GM12875 (cell line): Measurements from ENCODE around the gene KIF6.

Source experiments
- H3K4me3 ChIP-seq: one replicate; pipeline ENCODE4 v1.5.1; 2011; ENCODE audit warnings: low read depth, low read length, control low read depth
- TF ChIP-seq, protein P1 (sequence below): IDR thresholded peaks from 2 replicates; pipeline ENCODE4 v1.5.1; 2011; ENCODE audit warnings: low read depth, mild to moderate bottlenecking, control low read depth, inconsistent platforms, low read length, moderate library complexity, borderline replicate concordance; ENCODE audit not compliant: insufficient read depth

The KIF6 gene

DNA sequence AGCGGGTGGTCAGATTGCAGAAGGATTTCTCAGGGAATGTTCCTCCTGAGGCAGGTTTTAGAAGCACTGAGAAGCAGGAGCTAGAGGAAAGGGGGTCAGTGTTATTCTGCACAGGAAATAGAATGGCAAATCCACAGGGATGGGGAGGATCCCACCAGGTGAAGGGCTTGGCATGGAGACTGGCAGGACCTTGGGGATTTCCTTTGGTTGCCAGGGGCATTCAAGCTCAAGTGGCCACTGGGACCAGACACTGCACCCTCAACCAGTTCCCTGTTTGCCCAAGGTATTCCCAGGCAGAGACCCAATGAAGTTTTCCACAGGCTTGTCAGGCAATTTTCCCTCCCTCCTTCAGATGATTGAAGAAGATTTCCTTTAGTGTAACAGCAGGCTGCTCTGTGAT lies 279.5 kb downstream of the KIF6 start:
- H3K4me3 ChIP-seq, result no peak overlapping the region
- TF ChIP-seq, protein P1, sequence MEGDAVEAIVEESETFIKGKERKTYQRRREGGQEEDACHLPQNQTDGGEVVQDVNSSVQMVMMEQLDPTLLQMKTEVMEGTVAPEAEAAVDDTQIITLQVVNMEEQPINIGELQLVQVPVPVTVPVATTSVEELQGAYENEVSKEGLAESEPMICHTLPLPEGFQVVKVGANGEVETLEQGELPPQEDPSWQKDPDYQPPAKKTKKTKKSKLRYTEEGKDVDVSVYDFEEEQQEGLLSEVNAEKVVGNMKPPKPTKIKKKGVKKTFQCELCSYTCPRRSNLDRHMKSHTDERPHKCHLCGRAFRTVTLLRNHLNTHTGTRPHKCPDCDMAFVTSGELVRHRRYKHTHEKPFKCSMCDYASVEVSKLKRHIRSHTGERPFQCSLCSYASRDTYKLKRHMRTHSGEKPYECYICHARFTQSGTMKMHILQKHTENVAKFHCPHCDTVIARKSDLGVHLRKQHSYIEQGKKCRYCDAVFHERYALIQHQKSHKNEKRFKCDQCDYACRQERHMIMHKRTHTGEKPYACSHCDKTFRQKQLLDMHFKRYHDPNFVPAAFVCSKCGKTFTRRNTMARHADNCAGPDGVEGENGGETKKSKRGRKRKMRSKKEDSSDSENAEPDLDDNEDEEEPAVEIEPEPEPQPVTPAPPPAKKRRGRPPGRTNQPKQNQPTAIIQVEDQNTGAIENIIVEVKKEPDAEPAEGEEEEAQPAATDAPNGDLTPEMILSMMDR, result no peak

DNA sequence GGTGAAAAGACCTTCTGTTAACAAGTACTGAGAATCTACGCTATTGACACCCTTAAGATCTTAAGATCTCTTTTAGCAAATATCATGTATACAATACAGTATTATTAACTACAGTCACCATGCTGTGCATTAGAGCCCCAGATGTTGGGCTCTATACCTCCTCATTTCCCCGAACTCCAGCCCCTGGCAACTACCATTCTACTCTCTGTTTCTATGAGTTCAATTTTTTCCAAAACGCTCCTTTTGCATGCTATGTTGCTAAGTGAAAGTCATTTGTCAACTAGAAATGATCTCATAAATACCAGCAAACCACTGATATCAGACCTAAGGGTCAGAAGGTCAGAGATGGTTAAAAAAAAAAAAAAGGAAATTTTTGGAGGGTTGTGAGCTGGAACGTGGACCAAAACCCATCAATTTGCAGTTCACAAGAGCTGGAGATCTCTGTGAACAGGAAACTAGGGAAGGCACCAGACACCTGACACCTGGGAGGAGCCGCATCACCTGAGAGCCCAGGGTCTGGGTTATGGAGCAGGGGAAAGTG lies 280.7 kb downstream of the KIF6 start:
- TF ChIP-seq, protein P1, result no peak
- no peak overlapping the region for H3K4me3 ChIP-seq

DNA sequence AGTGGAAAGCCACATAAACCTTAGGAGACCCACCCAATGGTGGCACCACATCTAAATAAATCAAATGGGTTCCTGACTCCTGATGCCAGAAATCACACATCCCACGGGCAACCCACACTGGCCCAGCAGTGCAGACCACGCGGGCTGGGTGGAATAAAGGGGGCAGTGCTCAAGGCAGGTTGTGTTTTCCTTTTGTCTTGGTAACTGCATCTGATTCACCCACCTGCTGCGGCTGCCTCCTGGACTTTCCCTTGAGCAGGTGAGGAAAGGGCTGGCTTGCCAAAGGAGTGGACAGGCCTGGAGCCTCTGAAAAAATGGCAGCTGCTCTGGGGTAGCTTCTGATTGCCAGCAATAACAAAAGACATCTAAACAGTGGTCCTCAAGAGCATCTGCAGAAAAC lies 283.2 kb downstream of the KIF6 start:
- H3K4me3 ChIP-seq, result no peak overlapping the region
- TF ChIP-seq, protein P1, result no peak

DNA sequence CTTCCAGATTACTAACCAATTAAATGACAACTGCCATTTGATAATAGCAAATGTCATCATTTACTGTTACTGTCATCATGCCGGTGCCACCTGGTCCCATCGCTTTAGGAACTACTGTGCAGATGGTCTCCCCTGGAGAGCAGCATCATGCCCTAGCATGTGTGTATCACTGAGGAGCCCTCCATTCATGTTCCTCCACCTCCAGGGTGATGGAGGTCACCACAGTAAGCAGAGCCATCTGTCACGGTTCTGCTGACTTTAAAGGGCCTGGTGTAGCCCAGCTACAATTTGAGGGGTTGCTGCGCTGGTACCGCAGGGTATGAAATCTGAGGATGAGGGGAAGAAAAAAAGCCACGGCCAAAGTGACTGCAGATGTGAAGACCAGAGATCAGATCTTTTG lies 283.9 kb downstream of the KIF6 start:
- TF ChIP-seq, protein P1, result no peak

DNA sequence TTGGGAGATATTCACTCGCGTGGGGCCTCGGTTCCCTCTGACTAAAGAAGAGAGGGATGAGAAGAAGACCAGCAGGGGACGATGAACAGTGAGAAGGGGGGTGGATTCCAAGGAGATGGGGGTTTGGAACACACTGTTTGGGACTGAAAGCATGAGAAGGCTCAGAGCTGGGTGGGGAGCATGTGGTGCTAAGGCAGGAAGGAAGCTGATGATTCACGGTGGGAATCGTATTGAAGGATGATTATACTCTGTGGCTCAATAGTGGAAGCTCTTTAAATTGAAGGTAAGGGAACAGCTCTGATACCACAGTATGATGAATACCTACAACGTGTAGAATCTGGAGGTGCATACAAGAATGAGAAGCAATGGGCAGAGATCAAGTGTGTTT lies 285.2 kb downstream of the KIF6 start:
- TF ChIP-seq, protein P1, result no peak
- no peak overlapping the region for H3K4me3 ChIP-seq

More for the DNA sequence above, 283.9 kb downstream of the KIF6 start:
- H3K4me3 ChIP-seq, result no peak overlapping the region

DNA sequence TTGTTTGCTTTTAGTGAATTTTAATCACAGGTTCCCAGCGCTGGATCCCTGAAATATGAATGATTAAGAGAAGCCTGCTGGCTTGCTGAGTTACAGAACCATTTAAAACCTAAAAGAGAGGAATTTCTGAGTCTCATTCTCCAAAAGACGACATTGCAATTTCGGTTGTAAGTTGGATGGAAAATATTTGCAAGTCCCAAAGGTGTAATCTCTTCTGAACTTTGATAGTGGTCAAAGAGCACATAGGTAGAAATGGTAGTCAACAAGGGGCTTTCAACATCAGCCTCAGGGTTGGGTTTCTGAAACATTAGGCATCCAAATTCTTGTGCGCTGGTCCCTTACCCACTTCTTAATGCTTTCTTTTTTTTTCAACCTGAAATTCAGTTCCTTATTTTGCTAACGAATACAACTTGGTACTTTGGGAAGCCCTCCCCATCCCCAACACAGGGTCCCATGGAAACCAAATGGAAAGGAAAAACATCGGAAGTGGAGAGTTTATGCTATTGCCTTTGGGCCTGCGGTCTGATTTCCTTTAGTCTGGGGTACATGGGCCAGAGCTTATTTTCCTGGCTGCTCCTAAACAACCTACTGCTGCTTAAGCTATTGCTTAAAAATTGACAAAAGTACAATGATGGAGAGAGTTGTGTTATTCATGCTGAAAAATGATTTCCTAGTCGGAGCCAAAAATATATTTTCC lies 285.7 kb downstream of the KIF6 start:
- H3K4me3 ChIP-seq, result no peak overlapping the region
- TF ChIP-seq, protein P1, result no peak

DNA sequence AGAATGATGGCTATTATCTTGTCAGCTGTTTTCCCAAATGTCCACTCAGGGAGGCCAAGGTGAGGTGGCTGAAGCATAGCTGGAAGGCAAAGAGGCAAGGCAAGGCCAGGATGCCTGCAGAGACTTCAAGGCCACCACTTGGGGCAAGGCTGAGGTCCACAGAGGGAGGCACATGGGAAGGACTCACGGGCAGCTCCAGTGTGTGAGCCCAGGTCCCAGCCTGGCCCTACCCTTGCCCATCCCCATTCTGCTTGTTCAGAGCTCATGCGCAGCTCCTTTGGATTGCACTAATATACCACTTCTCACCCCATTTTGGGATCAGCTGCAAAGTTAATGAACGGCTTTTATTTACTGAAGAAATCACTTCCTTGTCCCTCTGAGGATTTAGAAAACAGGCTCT lies 291.6 kb downstream of the KIF6 start:
- TF ChIP-seq, protein P1, result no peak
- H3K4me3 ChIP-seq, result no peak overlapping the region
